HG03095 (cell line): Measurements from ENCODE around the gene STXBP5.

ENCODE experiments used
- ATAC-seq: cut with Tn5 transposase; IDR thresholded peaks from one replicate; pipeline ENCODE4 v1.9.1; 2021; ENCODE audit warnings: moderate library complexity; ENCODE audit not compliant: unreplicated experiment

STXBP5 gene

GRCh38 chr6:147285087-147285855 lies 81.1 kb downstream of the STXBP5 start:
- no peak for ATAC-seq

GRCh38 chr6:147287869-147288271 lies 83.7 kb downstream of the STXBP5 start:
- ATAC-seq, result no peak

GRCh38 chr6:147297124-147297523 lies 92.9 kb downstream of the STXBP5 start:
- no peak for ATAC-seq

- ATAC-seq, result no peak
Measured at GRCh38 chr6:147297663-147298316, 93.6 kb downstream of the STXBP5 start.

GRCh38 chr6:147298461-147298860 lies 94.2 kb downstream of the STXBP5 start:
- ATAC-seq, result no peak

- no peak for ATAC-seq
Measured at GRCh38 chr6:147299035-147299434, 94.8 kb downstream of the STXBP5 start.

GRCh38 chr6:147301070-147301469 lies 96.9 kb downstream of the STXBP5 start:
- no peak for ATAC-seq

- no peak for ATAC-seq
Measured at GRCh38 chr6:147304016-147304415, 99.8 kb downstream of the STXBP5 start.

- no peak for ATAC-seq
Measured at GRCh38 chr6:147310521-147310920, 106.3 kb downstream of the STXBP5 start.

- no peak for ATAC-seq
Measured at GRCh38 chr6:147311218-147311617, 107.0 kb downstream of the STXBP5 start.

GRCh38 chr6:147321260-147321659 lies 117.0 kb downstream of the STXBP5 start:
- ATAC-seq, result no peak

- ATAC-seq, result peak; percentile 96
Measured at GRCh38 chr6:147322299-147323162, 118.3 kb downstream of the STXBP5 start.

- no peak for ATAC-seq
Measured at GRCh38 chr6:147325557-147325956, 121.3 kb downstream of the STXBP5 start.

GRCh38 chr6:147331401-147331800 lies 127.2 kb downstream of the STXBP5 start:
- ATAC-seq, result no peak

- no peak for ATAC-seq
Measured at GRCh38 chr6:147337921-147338320, 133.7 kb downstream of the STXBP5 start.

GRCh38 chr6:147341486-147341885 lies 137.3 kb downstream of the STXBP5 start:
- no peak for ATAC-seq

GRCh38 chr6:147345902-147346301 lies 141.7 kb downstream of the STXBP5 start:
- no peak for ATAC-seq

- ATAC-seq, result no peak
Measured at GRCh38 chr6:147347179-147347881, 143.1 kb downstream of the STXBP5 start.

- no peak for ATAC-seq
Measured at GRCh38 chr6:147347882-147348575, 143.8 kb downstream of the STXBP5 start.

- no peak for ATAC-seq
Measured at GRCh38 chr6:147361311-147361981, 157.2 kb downstream of the STXBP5 start.
